ENCODE measurements around the gene DYRK1A. TPM values are rescaled to one million over a fixed set of nuclear protein-coding genes. Genes with fewer than 3 reads are reported as not detected.

DYRK1A gene
- total and polyA plus RNA-seq, 4 donors: 42.4 to 95.9 (median 59.1) TPM

GRCh38 chr21:37507716-37508115 is 141.1 kb downstream of the DYRK1A start:
- H3K27ac ChIP-seq (ENCODE audit: low read depth, low read length): no peak overlapping the region
- no peaks in the 10 kb centered on the region for H3K4me1 ChIP-seq (ENCODE audit: control insufficient read depth, insufficient read depth, low read length)
- H3K27me3 ChIP-seq (ENCODE audit: control insufficient read depth, insufficient read depth, low read length): no peaks in the 10 kb centered on the region
- no peak for DNase-seq (ENCODE audit: low read depth in 4 of 6, low spot score in 6 of 6)
- no peak overlapping the region for H3K4me3 ChIP-seq (ENCODE audit: low read depth, low read length)
- WGBS (ENCODE audit: insufficient coverage): 92% methylated on average over 2 of the region's 3 CpGs
- H3K36me3 ChIP-seq (ENCODE audit: control insufficient read depth, insufficient read depth, low read length): peaks cover 41% of the 10 kb centered on the region
- H3K9me3 ChIP-seq (ENCODE audit: control insufficient read depth, insufficient read depth, low read length): no peaks in the 10 kb centered on the region

- Histone ChIP-seq H3K9me3 (ENCODE audit: control insufficient read depth, insufficient read depth, low read length) (no peaks in the 10 kb centered on the region), H3K36me3 (ENCODE audit: control insufficient read depth, insufficient read depth, low read length) (peaks cover 46% of the 10 kb centered on the region)
- WGBS (ENCODE audit: insufficient coverage): 95% methylated on average over 7 of the region's 10 CpGs
Observed at GRCh38 chr21:37508341-37508740, 141.8 kb downstream of the DYRK1A start.

GRCh38 chr21:37509802-37510393 is 143.3 kb downstream of the DYRK1A start:
- Histone ChIP-seq H3K36me3 (ENCODE audit: control insufficient read depth, insufficient read depth, low read length) (peaks cover 46% of the 10 kb centered on the region), H3K27me3 (ENCODE audit: control insufficient read depth, insufficient read depth, low read length) (no peaks in the 10 kb centered on the region), H3K4me1 (ENCODE audit: control insufficient read depth, insufficient read depth, low read length) (no peaks in the 10 kb centered on the region), H3K27ac (ENCODE audit: low read depth, low read length) (no peak overlapping the region), H3K9me3 (ENCODE audit: control insufficient read depth, insufficient read depth, low read length) (no peaks in the 10 kb centered on the region), H3K4me3 (ENCODE audit: low read depth, low read length) (no peak overlapping the region)
- WGBS (ENCODE audit: insufficient coverage): no CpG with 5 or more reads among the region's 5 CpGs
- no peak for DNase-seq (ENCODE audit: low read depth in 4 of 6, low spot score in 6 of 6)

More at GRCh38 chr21:37508341-37508740, 141.8 kb downstream of the DYRK1A start:
- no peaks in the 10 kb centered on the region for H3K4me1 ChIP-seq (ENCODE audit: control insufficient read depth, insufficient read depth, low read length)
- no peak overlapping the region for H3K27ac ChIP-seq (ENCODE audit: low read depth, low read length)
- no peaks in the 10 kb centered on the region for H3K27me3 ChIP-seq (ENCODE audit: control insufficient read depth, insufficient read depth, low read length)
- no peak for DNase-seq (ENCODE audit: low read depth in 4 of 6, low spot score in 6 of 6)
- no peak overlapping the region for H3K4me3 ChIP-seq (ENCODE audit: low read depth, low read length)

- WGBS (ENCODE audit: insufficient coverage): 100% methylated on average over 5 of the region's 5 CpGs
Observed at GRCh38 chr21:37511848-37512247, 145.3 kb downstream of the DYRK1A start.

GRCh38 chr21:37513383-37513782 is 146.8 kb downstream of the DYRK1A start:
- no peak for DNase-seq (ENCODE audit: low read depth in 4 of 6, low spot score in 6 of 6)
- Histone ChIP-seq H3K27ac (ENCODE audit: low read depth, low read length) (no peak overlapping the region), H3K27me3 (ENCODE audit: control insufficient read depth, insufficient read depth, low read length) (no peaks in the 10 kb centered on the region), H3K4me3 (ENCODE audit: low read depth, low read length) (no peak overlapping the region), H3K9me3 (ENCODE audit: control insufficient read depth, insufficient read depth, low read length) (no peaks in the 10 kb centered on the region), H3K36me3 (ENCODE audit: control insufficient read depth, insufficient read depth, low read length) (peaks cover 33% of the 10 kb centered on the region), H3K4me1 (ENCODE audit: control insufficient read depth, insufficient read depth, low read length) (no peaks in the 10 kb centered on the region)
- WGBS (ENCODE audit: insufficient coverage): 100% methylated on average over 3 of the region's 3 CpGs

More at GRCh38 chr21:37511848-37512247, 145.3 kb downstream of the DYRK1A start:
- Histone ChIP-seq H3K9me3 (ENCODE audit: control insufficient read depth, insufficient read depth, low read length) (no peaks in the 10 kb centered on the region), H3K27me3 (ENCODE audit: control insufficient read depth, insufficient read depth, low read length) (no peaks in the 10 kb centered on the region), H3K4me3 (ENCODE audit: low read depth, low read length) (no peak overlapping the region), H3K4me1 (ENCODE audit: control insufficient read depth, insufficient read depth, low read length) (no peaks in the 10 kb centered on the region), H3K27ac (ENCODE audit: low read depth, low read length) (no peak overlapping the region), H3K36me3 (ENCODE audit: control insufficient read depth, insufficient read depth, low read length) (peaks cover 43% of the 10 kb centered on the region)
- no peak for DNase-seq (ENCODE audit: low read depth in 4 of 6, low spot score in 6 of 6)

- no peaks in the 10 kb centered on the region for H3K27me3 ChIP-seq (ENCODE audit: control insufficient read depth, insufficient read depth, low read length)
- WGBS (ENCODE audit: insufficient coverage): 87% methylated on average over 4 of the region's 8 CpGs
- H3K36me3 ChIP-seq (ENCODE audit: control insufficient read depth, insufficient read depth, low read length): peaks cover 29% of the 10 kb centered on the region
- H3K9me3 ChIP-seq (ENCODE audit: control insufficient read depth, insufficient read depth, low read length): no peaks in the 10 kb centered on the region
- DNase-seq (ENCODE audit: low read depth in 4 of 6, low spot score in 6 of 6): no peak
- no peaks in the 10 kb centered on the region for H3K4me1 ChIP-seq (ENCODE audit: control insufficient read depth, insufficient read depth, low read length)
- no peak overlapping the region for H3K27ac ChIP-seq (ENCODE audit: low read depth, low read length)
- H3K4me3 ChIP-seq (ENCODE audit: low read depth, low read length): no peak overlapping the region
Observed at GRCh38 chr21:37514038-37514667, 147.6 kb downstream of the DYRK1A start.

- DNase-seq (ENCODE audit: low read depth in 4 of 6, low spot score in 6 of 6): no peak
- no peaks in the 10 kb centered on the region for H3K27me3 ChIP-seq (ENCODE audit: control insufficient read depth, insufficient read depth, low read length)
- WGBS (ENCODE audit: insufficient coverage): 99% methylated on average over 6 of the region's 7 CpGs
Observed at GRCh38 chr21:37516998-37517397, 150.4 kb downstream of the DYRK1A start.

GRCh38 chr21:37520801-37521200 is 154.2 kb downstream of the DYRK1A start:
- Histone ChIP-seq H3K36me3 (ENCODE audit: control insufficient read depth, insufficient read depth, low read length) (peaks cover 6% of the 10 kb centered on the region), H3K4me1 (ENCODE audit: control insufficient read depth, insufficient read depth, low read length) (no peaks in the 10 kb centered on the region), H3K4me3 (ENCODE audit: low read depth, low read length) (no peak overlapping the region), H3K27ac (ENCODE audit: low read depth, low read length) (no peak overlapping the region), H3K9me3 (ENCODE audit: control insufficient read depth, insufficient read depth, low read length) (no peaks in the 10 kb centered on the region), H3K27me3 (ENCODE audit: control insufficient read depth, insufficient read depth, low read length) (no peaks in the 10 kb centered on the region)
- WGBS (ENCODE audit: insufficient coverage): 97% methylated on average over 4 of the region's 11 CpGs
- no peak for DNase-seq (ENCODE audit: low read depth in 4 of 6, low spot score in 6 of 6)

More at GRCh38 chr21:37516998-37517397, 150.4 kb downstream of the DYRK1A start:
- Histone ChIP-seq H3K9me3 (ENCODE audit: control insufficient read depth, insufficient read depth, low read length) (no peaks in the 10 kb centered on the region), H3K4me3 (ENCODE audit: low read depth, low read length) (no peak overlapping the region), H3K4me1 (ENCODE audit: control insufficient read depth, insufficient read depth, low read length) (no peaks in the 10 kb centered on the region), H3K27ac (ENCODE audit: low read depth, low read length) (no peak overlapping the region), H3K36me3 (ENCODE audit: control insufficient read depth, insufficient read depth, low read length) (peaks cover 16% of the 10 kb centered on the region)

GRCh38 chr21:37521658-37522057 is 155.1 kb downstream of the DYRK1A start:
- 87% methylated on average over 6 of the region's 7 CpGs for WGBS (ENCODE audit: insufficient coverage)
- Histone ChIP-seq H3K4me3 (ENCODE audit: low read depth, low read length) (no peak overlapping the region), H3K4me1 (ENCODE audit: control insufficient read depth, insufficient read depth, low read length) (no peaks in the 10 kb centered on the region), H3K27ac (ENCODE audit: low read depth, low read length) (no peak overlapping the region), H3K36me3 (ENCODE audit: control insufficient read depth, insufficient read depth, low read length) (peaks cover 6% of the 10 kb centered on the region), H3K9me3 (ENCODE audit: control insufficient read depth, insufficient read depth, low read length) (no peaks in the 10 kb centered on the region), H3K27me3 (ENCODE audit: control insufficient read depth, insufficient read depth, low read length) (no peaks in the 10 kb centered on the region)
- DNase-seq (ENCODE audit: low read depth in 4 of 6, low spot score in 6 of 6): no peak
